Lower leg skin (tissue), 4 donors: Measurements from ENCODE around the gene PTCRA. TPM values are rescaled to one million over a fixed set of nuclear protein-coding genes. Genes with fewer than 3 reads are reported as not detected.
"Not testable (repeated sequence)": the region's sequence is repeated elsewhere in the genome, so short reads cannot be mapped to it uniquely, and the experiment has no call there.

Experiments
- DNase-seq, 2 donors: peaks; one replicate each; pipeline ENCODE4 v3.0.0-alpha.2; 2019; ENCODE audit warnings: low spot score in 2 of 2
- H3K4me3 ChIP-seq: fragments of 200-600 bp; sonication (generic); 2 replicates; pipeline ENCODE4 v1.5.1; 2017; ENCODE audit warnings: mild to moderate bottlenecking, low read depth; ENCODE audit not compliant: poor library complexity, severe bottlenecking
- CTCF ChIP-seq, 3 donors: fragments of 450-650 bp; IDR thresholded peaks; one replicate each; pipeline ENCODE4 v1.5.1; 2016; ENCODE audit warnings: antibody characterized with exemption in 3 of 3, mild to moderate bottlenecking in 3 of 3, moderate library complexity in 2 of 3
- POLR2A ChIP-seq, 2 donors: fragments of 450-650 bp; IDR thresholded peaks; one replicate each; pipeline ENCODE4 v1.6.1; 2016 to 2017; ENCODE audit warnings: antibody characterized with exemption in 2 of 2, mild to moderate bottlenecking in 1 of 2, moderate library complexity in 1 of 2
- WGBS, 2 donors: methylation state at CpG; one replicate each; pipeline ENCODE4 v1.1.5; 2018; 5-methylcytosine and 5-hydroxymethylcytosine counted together
- intact Hi-C: fragments of 100-400 bp; cut with DNase I; formaldehyde crosslinking; loops from one replicate; pipeline ENCODE4 v1.15.0; 2023; ENCODE audit warnings: low total_unique reads
- total RNA-seq, 4 donors: library from RNA; depleted of rRNA; stranded (reverse); fragments of >200 nt; gene quantifications; one replicate each; pipeline ENCODE4 v1.1.0, GENCODE V29; 2016

Gene PTCRA
- total RNA-seq, 4 donors from 2014 or later, result not detected

- intact Hi-C loops, result no loop called here
- H3K4me3 ChIP-seq, result no peak overlapping the region
- 50 to 66% methylated on average over 8 of the region's 8 CpGs for WGBS, 2 donors
- no peak for DNase-seq
- TF ChIP-seq CTCF (IDR thresholded peaks at IDR 0.05), result no peak
- no peak for TF ChIP-seq POLR2A (IDR thresholded peaks at IDR 0.05)
These were observed 16.0 kb upstream of the PTCRA start for GRCh38 chr6:42899871-42900270.

GRCh38 chr6:42901538-42901957 is 14.3 kb upstream of the PTCRA start:
- 3 to 5% methylated on average over 11 of the region's 11 CpGs for whole genome bisulfite sequencing, 2 donors
- intact Hi-C loops, result no loop called here
- H3K4me3 ChIP-seq, result no peak overlapping the region
- DNase-seq, result peak; percentile 78 to 90
- TF ChIP-seq CTCF (IDR thresholded peaks at IDR 0.05), result peak in 1 of 3 donors; percentile 90
- TF ChIP-seq POLR2A (IDR thresholded peaks at IDR 0.05), result no peak

- intact Hi-C loops, H3K4me3 ChIP-seq, DNase-seq: not testable (repeated sequence)
- 86 to 91% methylated on average over 22 of the region's 22 CpGs for WGBS, 2 donors
These were observed 13.2 kb upstream of the PTCRA start for GRCh38 chr6:42902429-42903263.

GRCh38 chr6:42904467-42904866 is 11.4 kb upstream of the PTCRA start:
- no peak overlapping the region for H3K4me3 ChIP-seq
- no peak for DNase-seq
- TF ChIP-seq CTCF (IDR thresholded peaks at IDR 0.05), result no peak
- TF ChIP-seq POLR2A (IDR thresholded peaks at IDR 0.05), result no peak
- intact Hi-C loops, result no loop called here
- WGBS, 2 donors, result 92 to 97% methylated on average over 10 of the region's 10 CpGs

GRCh38 chr6:42907336-42907735 is 8.5 kb upstream of the PTCRA start:
- intact Hi-C loops, result no loop called here
- TF ChIP-seq CTCF (IDR thresholded peaks at IDR 0.05), result no peak
- TF ChIP-seq POLR2A (IDR thresholded peaks at IDR 0.05), result no peak
- DNase-seq, result no peak
- no peak overlapping the region for H3K4me3 ChIP-seq
- 63 to 77% methylated on average over 5 of the region's 5 CpGs for WGBS, 2 donors

- H3K4me3 ChIP-seq, result no peak overlapping the region
- DNase-seq, result no peak
- intact Hi-C loops, result no loop called here
- 92 to 93% methylated on average over 10 of the region's 10 CpGs for WGBS, 2 donors
- TF ChIP-seq POLR2A (IDR thresholded peaks at IDR 0.05) (no peak), CTCF (IDR thresholded peaks at IDR 0.05) (no peak)
These were observed 6.0 kb upstream of the PTCRA start for GRCh38 chr6:42909835-42910234.
